Endothelial cell of umbilical vein (primary cell): ENCODE measurements around the gene SYCE1L. TPM values are rescaled to one million over a fixed set of nuclear protein-coding genes. Genes with fewer than 3 reads are reported as not detected.

Source experiments
- BruUV-seq: library from RNA; stranded (reverse); fragments of 400-500 nt; replicated peaks from 2 replicates; lab custom pipeline; 2021; lab: Mats Ljungman, UMichigan
- CTCF ChIA-PET: fragments of 300-600, 350-600 bp; sonication (Branson Sonifier 250); formaldehyde crosslinking; loops from one replicate; lab custom pipeline; 2021; ENCODE audit warnings: antibody characterized with exemption, inconsistent platforms; lab: Charles Lee
- POLR2A ChIA-PET: fragments of 300-600, 350-600 bp; sonication (Branson Sonifier 250); formaldehyde crosslinking; loops from one replicate; lab custom pipeline; 2021; ENCODE audit warnings: antibody characterized with exemption, inconsistent platforms; lab: Charles Lee
- DNase-seq: peaks from one replicate; pipeline ENCODE4 v3.0.0-alpha.2; 2011; ENCODE audit warnings: low read depth, low spot score
- FAIRE-seq: peaks from 2 replicates; lab custom pipeline; 2011; peaks lifted over from hg19 to GRCh38; lab: Jason Lieb, UNC
- H2AFZ ChIP-seq: 2 replicates; pipeline ENCODE4 v1.6.0; 2012; ENCODE audit warnings: low read depth, low read length, control low read depth, inconsistent platforms
- H3K27ac ChIP-seq: 2 replicates; pipeline ENCODE4 v1.5.1; 2011; ENCODE audit warnings: low read depth, mild to moderate bottlenecking, control low read depth, low read length, moderate library complexity; ENCODE audit not compliant: insufficient read depth
- H3K27me3 ChIP-seq, 2 experiments: 2 replicates each; pipeline versions ENCODE4 v1.6.0 to v1.6.1; 2011; ENCODE audit warnings: low read length in 2 of 2, mixed read lengths in 1 of 2; ENCODE audit not compliant: control insufficient read depth in 2 of 2, insufficient read depth in 2 of 2
- H3K36me3 ChIP-seq, 2 experiments: 2 replicates in 1 of 2; 3 replicates in 1 of 2; pipeline ENCODE4 v1.5.1; 2011; ENCODE audit warnings: low read length in 2 of 2, mild to moderate bottlenecking in 1 of 2, moderate library complexity in 1 of 2; ENCODE audit not compliant: control insufficient read depth in 2 of 2, insufficient read depth in 2 of 2; ENCODE audit errors: extremely low read depth in 1 of 2
- H3K4me1 ChIP-seq: 3 replicates; pipeline ENCODE4 v1.5.1; 2011; ENCODE audit warnings: mild to moderate bottlenecking, low read length; ENCODE audit not compliant: control insufficient read depth, insufficient read depth; ENCODE audit errors: extremely low read depth
- H3K4me2 ChIP-seq: 2 replicates; pipeline ENCODE4 v1.6.1; 2011; ENCODE audit warnings: low read length, control low read depth, mixed read lengths; ENCODE audit not compliant: insufficient read depth
- H3K4me3 ChIP-seq, 3 experiments: fragments of 200-600 bp in 1 of 3; sonication (generic), shearing (Covaris generic) in 1 of 3; replicated peaks in 1 of 3; 2 replicates each; pipeline ENCODE4 v1.5.1; 2011 to 2016; ENCODE audit warnings: control low read depth in 3 of 3, low read length in 3 of 3, mild to moderate bottlenecking in 2 of 3, inconsistent platforms in 1 of 3, low read depth in 1 of 3, moderate library complexity in 1 of 3; ENCODE audit not compliant: insufficient read depth in 1 of 3
- H3K79me2 ChIP-seq: 2 replicates; pipeline ENCODE4 v1.6.0; 2012; ENCODE audit warnings: low read length, inconsistent platforms; ENCODE audit not compliant: control insufficient read depth, insufficient read depth
- H3K9ac ChIP-seq: replicated peaks from 2 replicates; pipeline ENCODE3; 2011; ENCODE audit warnings: low read length, control low read depth; ENCODE audit not compliant: insufficient read depth; ENCODE audit errors: extremely low read depth
- H3K9me1 ChIP-seq: replicated peaks from 3 replicates; pipeline ENCODE4 v1.6.0; 2011; ENCODE audit warnings: mild to moderate bottlenecking, low read length; ENCODE audit not compliant: control insufficient read depth, insufficient read depth; ENCODE audit errors: extremely low read depth
- H3K9me3 ChIP-seq: replicated peaks from 2 replicates; pipeline ENCODE4 v1.5.1; 2012; ENCODE audit warnings: low read length, inconsistent platforms; ENCODE audit not compliant: control insufficient read depth, insufficient read depth
- H4K20me1 ChIP-seq: replicated peaks from 2 replicates; pipeline ENCODE3; 2011; ENCODE audit warnings: mild to moderate bottlenecking, low read length; ENCODE audit not compliant: control insufficient read depth, insufficient read depth; ENCODE audit errors: extremely low read depth
- EZH2 ChIP-seq: IDR thresholded peaks from 2 replicates; pipeline ENCODE4 v1.6.1; 2012; ENCODE audit warnings: borderline replicate concordance, low read depth, mild to moderate bottlenecking, moderate library complexity, low read length, inconsistent platforms; ENCODE audit not compliant: severe bottlenecking
- FOS ChIP-seq: IDR thresholded peaks from 2 replicates; pipeline ENCODE4 v1.6.1; 2011; ENCODE audit warnings: mild to moderate bottlenecking, low read length, moderate library complexity, borderline replicate concordance; ENCODE audit not compliant: insufficient read depth
- GATA2 ChIP-seq: IDR thresholded peaks from 2 replicates; pipeline ENCODE4 v1.7.0; 2011; ENCODE audit warnings: low read depth, mild to moderate bottlenecking, moderate library complexity, mixed read lengths, low read length; ENCODE audit not compliant: insufficient read length, insufficient read depth
- JUN ChIP-seq: IDR thresholded peaks from 2 replicates; pipeline ENCODE4 v1.6.1; 2011; ENCODE audit warnings: borderline replicate concordance, low read depth; ENCODE audit not compliant: insufficient read length, insufficient read depth
- MAX ChIP-seq: IDR thresholded peaks from 2 replicates; pipeline ENCODE4 v1.6.1; 2011; ENCODE audit not compliant: insufficient read depth, insufficient read length
- MYC ChIP-seq: IDR thresholded peaks from one replicate; pipeline ENCODE4 v1.6.1; 2011; ENCODE audit warnings: mild to moderate bottlenecking, low read depth, low read length
- POLR2A ChIP-seq: IDR thresholded peaks from 2 replicates; pipeline ENCODE4 v1.6.1; 2012; ENCODE audit warnings: low read depth, mild to moderate bottlenecking, control low read depth, low read length
- POLR2AphosphoS5 ChIP-seq: IDR thresholded peaks from 2 replicates; pipeline ENCODE4 v1.6.1; 2012; ENCODE audit warnings: low read depth, mild to moderate bottlenecking, control low read depth, low read length, moderate library complexity; ENCODE audit not compliant: insufficient read depth
- dilution Hi-C: fragments of 300-500 bp; cut with MboI; formaldehyde crosslinking; loops from one replicate; pipeline ENCODE4 v1.15.0; 2019; ENCODE audit warnings: low sequenced_read_pairs; ENCODE audit not compliant: extremely low pct_ligation_motif_present
- intact Hi-C: fragments of 100-400 bp; cut with micrococcal nuclease; formaldehyde crosslinking; loops from one replicate; pipeline ENCODE4 v1.10.0; 2022
- polyA plus RNA-seq, 4 experiments: library from polyadenylated mRNA; depleted of rRNA in 3 of 4; stranded (reverse) in 3 of 4; unstranded in 1 of 4; fragments of >200 nt; gene quantifications; 2 replicates each; pipeline versions ENCODE4 v1.2.1 to v1.2.3, GENCODE V29; 2011 to 2012; ENCODE audit warnings: missing spikeins in 1 of 4
- total RNA-seq: library from RNA; stranded (reverse); gene quantifications from 2 replicates; pipeline ENCODE4 v1.2.3, GENCODE V29; 2021
- TF ChIP-seq, protein P1 (sequence below), 2 donors: IDR thresholded peaks; 1 replicate in 1 of 2; 2 replicates in 1 of 2; pipeline ENCODE4 v1.5.1; 2011; ENCODE audit warnings: low read length in 2 of 2, mild to moderate bottlenecking in 2 of 2, moderate library complexity in 2 of 2, control low read depth in 1 of 2, inconsistent platforms in 1 of 2, low read depth in 1 of 2; ENCODE audit not compliant: insufficient read depth in 1 of 2; ENCODE audit errors: extremely low read depth in 1 of 2

The SYCE1L gene
- total and polyA plus RNA-seq, 2 donors (not counting 3 experiments of a cell fraction or from before 2014, with no cell fraction given) = 6.8 to 13.7 TPM

DNA sequence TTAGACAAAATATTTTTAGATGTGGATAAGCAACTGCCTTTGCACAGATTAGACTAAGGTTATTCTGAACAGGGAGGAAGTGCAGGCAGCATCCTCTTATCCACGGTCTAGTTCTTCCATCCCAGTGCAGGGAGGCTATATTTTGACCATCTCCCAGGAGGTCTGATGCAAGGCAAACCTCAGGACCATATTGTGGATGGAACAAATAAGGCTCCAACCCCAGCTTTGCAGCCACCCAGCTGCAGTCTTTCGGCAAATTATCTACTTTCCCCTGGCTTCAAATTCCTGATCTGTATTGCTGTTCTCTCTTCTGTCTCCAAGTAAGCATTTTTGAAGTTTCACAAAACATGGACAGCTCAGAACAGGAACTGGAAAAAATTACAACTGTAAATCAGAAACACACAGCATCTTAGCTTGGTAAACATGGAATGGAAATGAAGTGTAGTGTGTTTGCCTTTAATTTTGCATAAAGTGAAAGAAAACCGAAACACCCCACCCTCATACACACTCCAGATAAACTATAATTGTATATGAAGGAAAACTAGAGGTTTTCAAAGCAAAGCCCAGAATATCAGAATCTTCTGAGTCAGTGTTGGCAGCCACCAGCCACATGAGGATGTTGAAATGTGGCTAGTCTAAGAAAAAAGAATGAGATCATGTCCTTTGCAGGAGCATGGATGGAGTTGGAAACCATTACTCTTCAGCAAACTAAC lies 41.7 kb upstream of the SYCE1L start:
- Histone ChIP-seq H3K27ac (no peak overlapping the region), H2AFZ (no peak overlapping the region), H3K9me1 (no peaks in the 10 kb centered on the region), H3K27me3 (peaks cover 0 to 1% of the 10 kb centered on the region in 2 experiments), H3K79me2 (no peaks in the 10 kb centered on the region), H3K4me1 (no peaks in the 10 kb centered on the region), H3K9me3 (no peaks in the 10 kb centered on the region), H3K36me3 (no peaks in the 10 kb centered on the region), H3K9ac (no peak overlapping the region), H3K4me3 (no peak overlapping the region), H3K4me2 (no peak overlapping the region), H4K20me1 (no peaks in the 10 kb centered on the region)
- dilution Hi-C loops = no loop called here
- FAIRE-seq = no peak
- ChIA-PET POLR2A (no interaction called here), CTCF (interaction anchor here (4.9 kb wide), 1 partner anchor 14 kb away, joined by 36 read pairs; no protein-coding TSS in a partner anchor)
- intact Hi-C loops = no loop called here
- TF ChIP-seq GATA2 = no peak
- no peak for TF ChIP-seq POLR2A
- TF ChIP-seq, protein P1, sequence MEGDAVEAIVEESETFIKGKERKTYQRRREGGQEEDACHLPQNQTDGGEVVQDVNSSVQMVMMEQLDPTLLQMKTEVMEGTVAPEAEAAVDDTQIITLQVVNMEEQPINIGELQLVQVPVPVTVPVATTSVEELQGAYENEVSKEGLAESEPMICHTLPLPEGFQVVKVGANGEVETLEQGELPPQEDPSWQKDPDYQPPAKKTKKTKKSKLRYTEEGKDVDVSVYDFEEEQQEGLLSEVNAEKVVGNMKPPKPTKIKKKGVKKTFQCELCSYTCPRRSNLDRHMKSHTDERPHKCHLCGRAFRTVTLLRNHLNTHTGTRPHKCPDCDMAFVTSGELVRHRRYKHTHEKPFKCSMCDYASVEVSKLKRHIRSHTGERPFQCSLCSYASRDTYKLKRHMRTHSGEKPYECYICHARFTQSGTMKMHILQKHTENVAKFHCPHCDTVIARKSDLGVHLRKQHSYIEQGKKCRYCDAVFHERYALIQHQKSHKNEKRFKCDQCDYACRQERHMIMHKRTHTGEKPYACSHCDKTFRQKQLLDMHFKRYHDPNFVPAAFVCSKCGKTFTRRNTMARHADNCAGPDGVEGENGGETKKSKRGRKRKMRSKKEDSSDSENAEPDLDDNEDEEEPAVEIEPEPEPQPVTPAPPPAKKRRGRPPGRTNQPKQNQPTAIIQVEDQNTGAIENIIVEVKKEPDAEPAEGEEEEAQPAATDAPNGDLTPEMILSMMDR (IDR thresholded peaks at IDR 0.05; ENCODE audit: extremely low read depth in 1 of 2, insufficient read depth in 1 of 2, low read depth in 1 of 2, low read length in 2 of 2) = no peak
- no peak for TF ChIP-seq JUN
- BruUV-seq = no TSS peak
- DNase-seq = no peak

GRCh38 chr16:77158293-77158692 lies 40.9 kb upstream of the SYCE1L start:
- H3K4me1 ChIP-seq = no peaks in the 10 kb centered on the region
- H3K79me2 ChIP-seq = no peaks in the 10 kb centered on the region
- H4K20me1 ChIP-seq = no peaks in the 10 kb centered on the region
- H3K4me3 ChIP-seq = no peak overlapping the region
- ChIA-PET POLR2A (no interaction called here), CTCF (interaction anchor here (4.9 kb wide), 1 partner anchor 13 kb away, joined by 36 read pairs; no protein-coding TSS in a partner anchor)
- H3K27ac ChIP-seq = no peak overlapping the region
- FAIRE-seq (no peak), DNase-seq (no peak)
- TF ChIP-seq, protein P1 (IDR thresholded peaks at IDR 0.05; ENCODE audit: extremely low read depth in 1 of 2, insufficient read depth in 1 of 2, low read depth in 1 of 2, low read length in 2 of 2) = no peak
- no peak for TF ChIP-seq GATA2
- no peak for TF ChIP-seq FOS
- no peak for TF ChIP-seq MYC
- TF ChIP-seq MAX = no peak
- no peak for TF ChIP-seq EZH2
- TF ChIP-seq POLR2A = no peak
- TF ChIP-seq POLR2AphosphoS5 = no peak
- no peak for TF ChIP-seq JUN
- dilution Hi-C loops = no loop called here
- H2AFZ ChIP-seq = no peak overlapping the region
- no peaks in the 10 kb centered on the region for H3K36me3 ChIP-seq
- no peaks in the 10 kb centered on the region for H3K9me1 ChIP-seq
- H3K9ac ChIP-seq = no peak overlapping the region
- no peaks in the 10 kb centered on the region for H3K9me3 ChIP-seq
- intact Hi-C loops = no loop called here
- BruUV-seq = no TSS peak
- peaks cover 0 to 1% of the 10 kb centered on the region in 2 experiments for H3K27me3 ChIP-seq
- no peak overlapping the region for H3K4me2 ChIP-seq
